ENCODE measurements around the gene LIN7A.

- TF ChIP-seq, protein P1, sequence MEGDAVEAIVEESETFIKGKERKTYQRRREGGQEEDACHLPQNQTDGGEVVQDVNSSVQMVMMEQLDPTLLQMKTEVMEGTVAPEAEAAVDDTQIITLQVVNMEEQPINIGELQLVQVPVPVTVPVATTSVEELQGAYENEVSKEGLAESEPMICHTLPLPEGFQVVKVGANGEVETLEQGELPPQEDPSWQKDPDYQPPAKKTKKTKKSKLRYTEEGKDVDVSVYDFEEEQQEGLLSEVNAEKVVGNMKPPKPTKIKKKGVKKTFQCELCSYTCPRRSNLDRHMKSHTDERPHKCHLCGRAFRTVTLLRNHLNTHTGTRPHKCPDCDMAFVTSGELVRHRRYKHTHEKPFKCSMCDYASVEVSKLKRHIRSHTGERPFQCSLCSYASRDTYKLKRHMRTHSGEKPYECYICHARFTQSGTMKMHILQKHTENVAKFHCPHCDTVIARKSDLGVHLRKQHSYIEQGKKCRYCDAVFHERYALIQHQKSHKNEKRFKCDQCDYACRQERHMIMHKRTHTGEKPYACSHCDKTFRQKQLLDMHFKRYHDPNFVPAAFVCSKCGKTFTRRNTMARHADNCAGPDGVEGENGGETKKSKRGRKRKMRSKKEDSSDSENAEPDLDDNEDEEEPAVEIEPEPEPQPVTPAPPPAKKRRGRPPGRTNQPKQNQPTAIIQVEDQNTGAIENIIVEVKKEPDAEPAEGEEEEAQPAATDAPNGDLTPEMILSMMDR (IDR thresholded peaks at IDR 0.05) = no peak
- no peak for TF ChIP-seq POLR2AphosphoS5 (IDR thresholded peaks at IDR 0.05)
- TF ChIP-seq POLR2A (IDR thresholded peaks at IDR 0.05) = no peak
Measured at GRCh38 chr12:80909370-80909769, 28.4 kb downstream of the LIN7A start.
